ENCODE data around the gene COL1A1.
A peak's percentile ranks its signal among the peaks of the same experiment; 100 is the strongest.

The COL1A1 gene

DNA sequence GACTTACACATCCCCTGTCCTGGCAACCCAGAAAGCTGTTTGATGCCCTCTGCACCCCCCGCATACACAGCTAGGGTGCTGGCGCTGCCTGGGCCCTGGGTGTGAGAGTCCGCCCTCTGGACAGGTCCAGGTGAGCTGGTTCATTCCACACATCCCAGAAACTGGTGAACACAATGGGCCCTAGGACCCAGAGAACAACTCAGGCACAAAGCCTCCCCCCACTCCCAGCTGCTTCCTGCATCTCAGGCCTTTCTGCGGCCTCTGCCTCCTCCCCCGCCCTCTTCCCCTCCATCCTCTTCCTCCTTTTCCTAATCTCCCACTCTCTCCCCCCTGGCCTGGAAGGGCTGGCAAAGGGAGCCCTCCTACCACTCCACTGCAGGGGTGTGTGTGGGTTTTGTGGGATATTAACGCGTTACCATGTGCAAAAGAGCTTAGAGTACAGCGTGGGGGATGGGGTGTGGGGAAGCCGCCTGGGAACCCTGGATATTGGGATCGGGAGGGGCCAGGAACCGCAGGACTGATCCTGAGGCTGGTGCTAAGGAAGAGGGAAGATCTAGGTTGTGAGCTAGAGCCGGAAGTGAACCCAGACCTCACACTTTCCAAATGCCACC is 49.4 kb downstream of the COL1A1 start:
- DNase-seq: no peak

DNA sequence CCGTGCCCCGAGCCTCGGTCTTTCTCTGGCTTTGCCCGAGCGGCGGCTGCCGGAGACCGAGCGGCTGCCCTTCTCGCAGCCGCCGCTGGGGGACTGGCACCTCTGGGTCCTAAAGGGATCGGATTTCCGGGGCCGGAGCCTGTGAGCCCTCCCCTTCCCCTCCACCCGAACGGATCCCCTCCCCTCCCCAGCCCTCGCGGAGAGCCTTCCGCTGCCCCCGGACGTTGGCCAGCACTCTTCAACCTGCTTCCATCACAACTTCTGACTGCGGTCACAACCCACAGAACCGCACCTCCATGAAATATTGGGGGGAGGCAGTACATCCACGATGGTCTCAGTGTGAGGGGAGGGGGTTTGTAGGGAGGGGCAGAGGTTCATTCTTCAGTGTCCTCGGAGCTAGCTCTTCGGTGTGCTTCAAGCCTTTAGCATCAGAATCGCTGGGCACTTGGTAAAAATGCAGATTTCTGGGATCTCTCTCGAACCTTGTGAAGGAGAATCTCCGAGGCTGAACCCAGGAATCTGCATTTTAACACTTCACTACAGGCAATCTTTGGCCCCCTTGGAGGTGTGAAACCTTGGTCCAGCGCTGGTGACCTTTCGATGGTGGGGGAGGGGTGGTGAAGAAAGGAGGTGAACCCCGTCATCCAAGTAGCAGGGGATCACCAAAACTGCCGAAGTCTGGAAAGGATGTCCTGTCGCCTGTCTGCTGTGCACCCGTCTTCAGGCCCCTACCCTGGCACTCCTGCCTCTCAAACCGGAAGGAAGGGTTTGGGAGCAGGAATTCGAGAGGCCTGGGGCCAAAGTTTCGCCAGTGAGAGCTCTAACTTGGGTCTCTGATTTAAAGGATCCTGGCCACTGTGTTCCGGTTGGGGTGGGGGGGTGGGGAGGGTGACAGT is 50.1 kb downstream of the COL1A1 start:
- peak; percentile 72 for DNase-seq

DNA sequence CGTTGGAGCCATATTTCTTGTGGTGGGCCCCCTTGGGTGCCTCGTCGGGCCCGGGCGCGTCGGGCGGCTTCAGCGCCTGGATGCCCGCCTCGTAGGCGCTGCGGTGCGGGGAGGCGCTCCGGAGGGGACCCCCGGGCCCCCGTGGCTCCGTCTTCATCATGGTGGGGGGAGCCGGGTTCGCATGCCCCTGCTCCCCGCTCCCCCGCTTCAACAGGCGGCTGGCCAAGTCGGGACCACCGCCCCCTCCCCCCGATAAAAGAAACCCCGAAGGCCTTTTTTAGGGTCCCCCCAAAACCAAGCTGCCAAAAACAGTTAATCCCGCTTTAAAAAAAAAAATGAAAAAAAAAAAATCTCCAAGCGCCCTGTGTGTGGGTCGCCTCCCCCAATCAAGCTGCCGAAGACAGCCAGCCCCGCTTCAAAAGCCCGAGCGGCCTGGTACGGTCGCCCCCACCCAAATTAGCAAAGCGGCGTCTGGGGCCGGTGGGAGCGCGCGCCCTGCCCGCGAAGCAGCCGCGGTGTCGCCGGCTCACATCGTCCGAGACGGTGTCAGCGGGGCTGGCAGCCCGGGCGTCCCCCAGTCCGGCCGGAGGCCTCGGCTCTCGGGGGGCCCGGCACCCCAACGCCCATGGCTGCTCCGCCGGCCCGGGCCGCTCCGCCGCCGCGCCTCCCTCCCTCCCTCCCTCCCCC is 50.9 kb downstream of the COL1A1 start, which contains the start of gene PPP1R9B:
Gene PPP1R9B (minus strand): TSS at position 324 of the 687 bp plus-strand sequence. CDS start 164 bp downstream, at position 160.
- DNase-seq: no peak

DNA sequence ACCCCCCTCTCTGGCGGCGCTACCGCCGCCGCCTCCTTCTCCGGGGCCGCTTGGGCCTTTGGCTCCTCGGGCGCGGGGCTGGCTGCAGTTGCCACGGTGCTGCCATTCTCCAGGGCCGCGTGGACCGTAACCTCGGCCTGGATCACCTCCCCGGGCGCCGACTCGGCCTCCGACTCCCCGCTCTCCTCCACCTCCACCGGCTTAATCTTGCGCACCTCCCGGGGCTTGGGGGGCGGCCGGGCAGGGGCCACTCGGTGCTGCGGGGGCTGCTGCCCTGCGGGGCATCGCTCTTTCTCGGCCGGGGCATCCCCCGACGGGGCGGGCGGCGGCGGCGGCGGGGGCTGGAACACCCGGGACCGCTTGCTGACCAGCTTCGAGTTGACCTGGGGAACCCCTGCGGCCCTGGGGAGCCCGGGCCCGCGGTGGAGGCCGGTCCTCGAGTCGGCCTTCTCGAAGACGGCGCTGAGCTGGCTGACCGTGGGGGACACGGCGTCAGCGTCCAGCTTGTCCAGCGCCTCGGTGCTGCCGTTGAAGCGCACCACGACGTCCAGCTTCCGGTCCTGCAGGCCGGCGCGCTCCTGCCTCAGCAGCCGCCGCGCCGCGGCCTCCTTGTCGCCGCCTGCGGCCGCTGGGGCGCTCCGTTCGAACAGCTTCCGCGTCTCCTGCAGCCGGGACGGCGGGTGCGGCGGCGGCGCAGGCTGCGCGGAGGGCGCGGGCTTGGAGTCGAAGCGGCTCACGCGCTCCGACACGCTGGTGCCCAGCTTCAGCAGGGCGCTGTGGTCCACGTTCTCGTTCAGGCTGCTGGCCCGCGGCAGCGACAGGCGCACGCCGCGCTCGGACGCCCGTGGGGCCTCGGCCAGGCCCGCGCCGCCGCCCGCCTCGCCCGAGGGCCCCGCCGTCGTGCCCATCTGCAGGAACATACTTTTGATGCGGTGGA is 51.7 kb downstream of the COL1A1 start:
- DNase-seq: no peak

DNA sequence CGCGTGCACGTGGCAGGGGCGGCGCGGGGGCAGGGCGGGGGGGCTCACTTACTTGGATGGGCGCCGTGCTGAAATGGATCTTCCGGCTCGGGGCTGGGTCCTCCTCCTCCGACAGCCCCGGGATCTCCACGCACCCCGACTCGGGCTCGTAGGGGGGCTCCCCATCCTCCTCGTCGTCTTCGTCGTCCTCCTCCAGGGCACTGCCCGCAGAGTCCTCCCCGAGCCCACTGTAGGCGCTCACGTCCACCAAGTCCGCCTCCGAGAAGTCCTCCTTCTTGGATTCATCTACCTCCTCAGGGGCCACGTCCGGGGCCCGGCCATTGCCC is 52.4 kb downstream of the COL1A1 start:
- DNase-seq: no peak

DNA sequence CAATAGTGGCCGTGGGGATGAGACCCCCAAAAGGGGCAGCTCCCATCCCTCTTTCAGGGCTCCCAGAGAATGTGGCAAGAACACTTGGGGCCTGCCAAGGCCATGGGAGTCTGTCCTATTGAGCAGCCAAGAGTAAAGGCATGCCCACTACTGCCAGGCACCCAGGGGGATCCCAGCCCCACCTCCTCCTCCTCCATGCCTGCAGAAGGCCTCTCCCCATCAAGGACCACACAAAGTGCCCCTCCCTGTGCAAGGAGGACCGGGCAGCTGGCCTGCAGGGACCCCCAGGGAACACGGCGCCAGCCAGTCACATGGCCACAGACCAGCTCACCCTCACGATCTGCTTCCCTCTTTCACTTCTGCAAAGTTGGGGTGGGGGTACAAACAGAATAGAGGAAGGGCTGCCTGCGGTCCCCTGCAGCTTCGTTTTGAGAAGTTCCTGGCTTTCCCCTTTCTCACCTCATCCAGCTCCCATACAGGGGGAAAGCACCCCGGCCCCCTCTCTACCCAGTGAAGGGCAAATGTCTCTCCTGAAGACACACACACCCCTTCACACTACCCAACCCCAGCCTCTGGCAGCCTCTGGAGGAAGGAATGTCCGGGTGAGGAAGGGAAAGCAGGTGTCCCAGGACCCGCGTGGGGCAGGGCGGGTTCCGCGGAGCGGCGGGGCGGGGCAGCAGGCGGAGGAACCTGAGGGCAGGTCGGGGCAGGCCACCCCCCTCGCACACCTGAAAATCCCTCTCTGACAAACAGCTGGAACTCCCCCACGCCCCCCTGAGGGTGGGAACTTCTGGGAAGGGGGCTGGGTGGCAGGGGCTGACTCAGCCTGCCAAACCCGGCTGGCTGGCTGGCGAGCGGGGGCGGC is 53.0 kb downstream of the COL1A1 start:
- peak; percentile 87 for DNase-seq

DNA sequence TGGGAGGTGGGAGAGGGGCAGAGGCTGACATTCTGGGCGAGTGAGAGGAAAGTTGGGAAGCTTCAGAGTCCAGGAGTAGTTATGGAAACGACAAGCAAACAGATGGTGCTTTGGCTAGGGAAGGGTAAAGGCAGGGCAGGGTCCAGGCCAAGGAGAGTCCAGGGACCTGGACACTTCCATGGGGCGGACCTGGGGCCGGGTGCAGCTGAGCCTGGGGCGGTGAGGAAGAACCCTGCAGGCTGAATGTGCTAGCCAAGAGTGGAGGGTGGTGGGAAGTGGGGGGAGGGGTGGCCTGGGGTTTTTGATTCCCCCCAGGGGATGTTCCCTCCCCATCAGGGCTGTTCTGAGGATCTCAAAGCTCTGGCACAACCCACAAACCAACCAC is 53.6 kb downstream of the COL1A1 start:
- DNase-seq: no peak

DNA sequence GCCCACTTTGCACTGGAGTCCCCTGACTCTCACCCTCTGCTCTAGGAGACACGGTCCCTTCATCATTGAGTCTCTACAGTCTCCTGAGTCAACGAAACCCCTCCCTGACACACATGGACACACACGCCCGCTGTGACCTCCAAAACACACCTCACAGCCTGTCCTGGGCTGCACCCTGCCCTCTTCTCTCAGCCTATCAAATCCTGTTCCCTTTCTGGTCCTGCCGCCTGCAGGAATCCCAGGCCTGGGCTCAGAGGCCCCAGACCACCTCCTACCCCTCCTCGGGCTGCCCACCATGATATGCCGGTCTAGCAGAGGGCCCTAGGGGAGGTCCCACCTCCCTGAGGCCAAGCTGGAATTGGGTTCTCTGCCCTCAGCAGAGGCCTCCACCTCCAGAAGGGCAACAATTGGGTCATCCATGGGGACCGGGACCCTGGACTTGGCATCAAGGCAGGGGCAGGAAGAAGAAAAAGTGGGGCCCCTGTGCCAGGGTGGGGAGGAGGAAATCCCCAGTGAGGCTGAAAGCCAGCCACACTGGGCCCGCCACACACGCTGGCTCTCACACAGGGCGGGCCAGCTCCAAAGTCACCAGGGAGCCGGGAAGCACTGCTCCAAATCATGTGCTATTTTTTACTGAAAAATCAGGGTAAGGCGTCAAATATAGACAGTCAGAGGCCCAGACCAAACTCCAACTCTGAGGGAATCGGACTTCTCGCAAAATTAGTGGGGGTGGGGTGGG is 54.3 kb downstream of the COL1A1 start:
- DNase-seq: no peak

DNA sequence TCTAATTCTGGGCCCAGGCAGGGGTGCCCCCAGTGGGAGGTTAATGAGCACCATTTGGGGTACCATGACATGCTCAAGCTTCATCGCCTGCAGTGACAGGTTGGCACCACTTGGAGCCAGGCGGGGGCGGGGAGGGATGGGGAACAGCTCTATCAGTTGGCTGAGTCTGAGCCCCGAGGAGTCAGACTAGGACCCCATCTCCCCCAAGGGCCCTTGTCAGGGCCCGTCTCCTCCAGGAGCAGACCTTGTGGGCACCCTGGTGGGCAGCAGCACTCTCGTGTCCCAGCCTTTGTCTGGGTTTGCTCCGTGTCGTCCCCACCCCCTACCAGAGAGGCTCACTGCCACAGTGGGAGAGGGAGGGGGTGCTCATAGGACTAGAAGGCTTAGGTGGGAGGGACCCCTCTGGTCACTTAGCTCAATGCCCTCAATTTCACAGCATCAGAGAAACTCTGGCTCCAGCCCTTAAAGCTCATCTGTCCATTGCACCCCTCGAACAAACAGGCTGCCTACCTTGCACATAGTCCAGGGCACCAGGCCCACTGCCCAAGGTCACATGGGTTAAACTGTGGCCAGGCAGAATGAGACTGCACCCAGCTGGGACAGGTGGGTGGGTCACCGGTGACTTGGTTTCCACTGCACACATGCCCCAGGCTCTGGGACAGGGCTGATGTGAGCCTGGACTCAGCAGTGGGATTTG is 55.1 kb downstream of the COL1A1 start:
- no peak for DNase-seq

DNA sequence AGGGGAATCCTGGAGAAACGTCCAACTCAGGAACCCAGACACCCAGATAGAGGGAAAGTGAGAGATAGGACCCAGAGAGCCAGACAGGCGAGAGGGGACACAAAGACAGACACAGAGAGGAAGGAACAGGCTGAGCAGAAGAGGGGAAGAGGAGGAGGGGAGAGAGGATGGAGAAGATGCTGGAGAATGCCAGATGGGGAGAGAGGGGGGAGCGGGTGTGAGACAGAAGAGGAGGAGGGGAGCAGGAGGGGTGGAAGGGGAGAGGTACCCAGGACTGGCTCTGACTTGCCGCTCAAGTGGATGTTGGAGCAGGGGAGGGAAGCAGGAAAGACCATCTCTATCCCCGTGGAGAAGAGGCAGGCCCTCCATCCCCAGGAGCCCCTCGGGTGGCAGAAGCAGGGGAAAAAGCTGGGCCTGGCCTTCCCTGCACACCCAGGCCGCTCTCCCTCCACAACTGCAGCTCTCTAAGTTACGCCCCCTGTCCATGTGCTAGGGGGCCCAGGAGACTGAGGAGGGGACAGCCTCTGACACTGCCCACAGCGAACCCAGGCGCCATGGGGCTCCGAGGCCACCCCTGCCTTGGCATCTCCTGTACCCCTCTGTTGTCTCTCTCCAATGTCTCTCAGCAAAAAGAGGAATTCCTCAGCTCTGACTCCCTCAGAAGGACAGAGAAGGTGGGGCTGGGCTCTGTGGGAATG is 55.8 kb downstream of the COL1A1 start:
- no peak for DNase-seq

DNA sequence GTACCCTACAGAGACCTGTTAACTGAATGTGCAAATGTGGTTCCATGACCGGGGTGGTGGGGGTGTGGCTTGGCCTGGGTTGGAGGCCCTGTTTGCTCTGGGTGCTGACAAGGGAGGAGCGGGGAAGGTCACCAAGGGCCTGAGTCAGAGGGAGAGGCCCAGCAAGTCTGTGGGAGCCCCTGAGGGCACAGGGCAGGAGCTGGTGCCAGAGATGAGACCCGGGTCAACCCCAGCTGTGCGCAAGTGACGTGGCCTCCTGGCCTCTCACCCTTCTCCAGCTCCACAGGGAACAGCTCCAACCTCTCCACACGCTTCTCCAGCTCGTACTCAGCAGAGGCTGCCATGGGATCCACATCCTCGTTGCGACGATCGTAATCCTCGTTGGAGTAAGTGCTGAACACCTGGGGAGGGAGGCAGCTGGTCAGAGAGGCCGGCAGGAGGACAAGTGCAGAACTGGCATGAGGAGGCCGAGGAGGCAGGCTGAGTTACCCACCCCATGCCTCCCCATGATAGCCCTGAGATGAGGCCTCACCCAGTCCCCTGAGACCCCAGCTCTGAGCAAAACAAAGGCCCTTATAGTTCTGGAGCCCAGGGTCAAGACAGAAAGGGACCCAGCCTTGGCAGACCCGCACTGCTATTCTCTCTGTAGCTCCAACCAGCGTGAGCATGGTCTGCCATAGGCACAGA is 56.4 kb downstream of the COL1A1 start:
- no peak for DNase-seq

DNA sequence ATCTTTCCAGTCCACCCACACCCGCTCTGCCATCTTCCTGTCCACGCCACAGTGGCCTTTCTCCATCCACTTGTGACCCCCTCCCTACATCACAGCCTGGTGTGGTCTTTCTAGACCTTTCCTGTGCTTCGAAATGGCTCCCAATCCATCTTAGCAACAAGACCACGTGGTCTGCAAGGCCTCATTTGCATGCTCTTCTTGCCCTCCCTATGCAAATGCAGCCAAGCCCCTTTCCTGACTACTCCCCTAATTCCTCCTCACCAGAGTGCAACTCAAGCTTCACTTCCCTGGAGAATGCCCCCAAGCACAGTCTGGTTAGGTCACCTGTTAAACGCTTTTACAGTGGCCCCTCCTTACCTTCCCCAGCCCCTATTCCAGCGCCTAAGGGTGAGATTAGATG is 57.1 kb downstream of the COL1A1 start:
- no peak for DNase-seq

DNA sequence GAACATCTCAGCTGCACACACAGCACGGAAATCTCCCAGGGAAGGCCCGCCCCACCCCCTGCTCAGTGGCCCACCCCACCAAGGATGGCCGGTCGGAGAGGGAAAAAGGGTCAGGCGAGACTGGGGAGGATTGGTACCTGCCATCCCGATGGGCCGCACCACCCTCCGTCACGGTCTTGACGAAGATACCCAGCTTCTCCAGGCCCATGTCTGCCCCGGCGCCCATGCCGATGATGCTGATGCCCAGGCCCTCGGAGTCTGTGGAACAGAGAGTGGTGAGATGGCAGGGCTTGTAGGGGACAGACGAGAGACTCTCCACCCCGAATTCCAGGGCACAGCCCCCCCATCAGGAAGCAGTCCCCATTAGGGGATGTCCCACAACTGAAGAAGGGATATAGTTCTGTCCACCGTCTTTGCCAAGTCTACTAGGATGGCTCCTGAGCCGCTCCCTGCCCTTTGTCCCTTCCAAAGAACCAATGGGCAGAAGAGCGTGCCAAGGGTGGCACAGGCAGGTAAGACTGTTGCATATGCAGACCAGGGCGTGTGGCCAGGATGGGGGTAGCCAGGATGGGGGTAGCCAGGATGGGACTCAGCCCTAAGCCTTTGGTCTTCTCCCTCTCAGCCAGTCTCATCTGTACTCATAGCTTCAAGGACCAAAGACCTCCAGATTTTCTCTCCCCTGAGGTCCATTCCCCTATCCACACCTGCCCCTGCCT is 57.8 kb downstream of the COL1A1 start:
- DNase-seq: no peak

DNA sequence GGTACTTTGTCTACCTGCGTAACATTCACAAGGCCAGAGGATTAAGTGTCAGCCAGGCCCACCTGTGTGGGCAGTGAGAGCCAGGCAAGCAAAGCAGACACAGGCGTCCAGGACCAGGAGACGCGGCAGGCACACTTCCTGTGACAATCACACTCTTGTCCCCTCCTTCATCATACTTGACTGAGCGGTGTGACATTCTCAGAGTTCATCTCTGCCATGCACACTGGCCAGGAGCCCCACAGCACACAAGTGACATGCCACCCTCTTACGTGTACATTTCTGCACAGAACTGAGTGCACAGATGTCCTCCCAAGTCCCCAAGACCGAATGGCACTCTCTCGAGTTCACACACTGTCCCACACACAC is 59.7 kb downstream of the COL1A1 start:
- no peak for DNase-seq

DNA sequence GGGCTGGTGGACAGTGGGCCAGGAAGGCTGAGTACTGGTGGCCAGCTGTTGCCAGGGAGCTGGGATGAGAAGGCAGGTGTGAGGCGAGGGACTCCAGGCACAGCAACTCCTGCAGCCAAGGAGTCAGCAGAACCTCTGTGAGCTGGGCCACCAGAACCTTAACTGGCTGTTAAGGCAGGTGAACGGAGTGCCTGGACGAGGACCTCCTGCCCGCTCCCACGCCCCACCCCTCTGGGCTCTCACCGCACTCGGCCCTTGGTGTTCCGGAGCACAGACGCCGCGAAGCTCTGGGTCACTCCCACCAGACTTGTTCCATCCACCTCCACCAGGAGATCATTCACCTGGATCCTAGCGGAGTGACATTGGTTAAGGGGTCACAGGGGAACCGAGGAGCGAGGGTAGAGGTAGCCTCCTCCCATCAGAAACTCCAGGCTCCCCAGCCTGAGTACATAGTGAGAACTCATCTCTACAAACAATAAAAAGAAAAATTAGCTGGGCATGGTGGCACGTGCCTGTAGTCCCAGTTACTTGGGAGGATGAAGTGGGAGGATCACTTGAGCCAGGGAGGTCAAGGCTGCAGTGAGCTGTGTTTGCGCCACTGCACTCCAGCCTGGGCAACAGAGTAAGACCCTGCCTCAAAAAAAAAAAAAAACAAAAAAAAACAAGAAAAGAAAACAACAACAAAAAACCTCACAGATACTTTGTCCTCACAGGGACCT is 60.2 kb downstream of the COL1A1 start:
- DNase-seq: no peak

DNA sequence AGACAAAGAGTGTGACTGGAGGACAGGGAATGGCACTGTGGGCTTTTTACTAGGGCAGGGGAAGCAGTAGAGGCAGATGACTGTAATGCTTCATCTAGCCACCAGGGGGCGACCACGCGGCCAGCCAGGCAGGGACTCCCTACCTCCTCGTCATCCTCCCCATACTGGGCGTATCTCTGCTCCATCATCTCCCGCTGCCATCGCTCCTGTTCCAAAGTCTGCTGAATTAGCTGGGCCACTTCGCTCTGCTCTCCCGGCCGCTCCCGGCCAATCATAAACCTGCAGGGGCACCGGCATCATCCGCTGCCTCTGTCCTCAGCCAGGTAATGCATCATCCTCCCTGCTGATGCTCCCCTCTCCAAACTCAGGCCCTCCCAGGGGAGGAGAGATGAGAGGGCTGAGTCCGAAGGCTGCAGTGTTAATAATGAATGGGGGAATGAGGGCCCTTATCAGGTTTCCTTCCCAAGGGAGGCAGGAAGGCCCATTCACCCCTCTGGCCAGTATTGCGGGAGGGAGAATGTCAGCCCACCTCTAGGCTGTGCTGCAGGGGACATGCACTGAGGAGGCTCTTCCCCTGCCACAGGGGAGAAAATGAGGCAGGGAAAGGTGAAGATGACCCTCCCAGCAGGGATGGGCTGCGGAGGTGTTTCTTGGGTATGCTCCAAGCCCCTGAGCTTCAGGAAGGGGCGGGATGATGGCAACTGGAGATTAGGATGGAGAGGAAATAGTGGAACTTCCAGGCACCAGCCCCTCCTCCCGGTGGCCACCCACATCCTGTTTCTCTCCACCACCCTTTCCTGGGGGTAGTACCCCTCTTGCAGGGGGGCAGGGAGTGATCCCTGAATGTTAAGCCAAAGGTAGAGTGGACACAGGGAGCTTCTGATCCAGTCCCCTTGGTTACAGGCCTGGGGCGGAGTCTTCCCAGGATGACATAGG is 61.2 kb downstream of the COL1A1 start:
- DNase-seq: peak; percentile 76

Measured in activated T-cell treated with anti-CD3 and anti-CD28 coated beads for 4 hours (primary cell).